NCI-H2196 treated with DMSO at 0.1 percent for 48 hours (cell line): Measurements from ENCODE around the gene PXMP2.
"Not testable (repeated sequence)": the region's sequence is repeated elsewhere in the genome, so short reads cannot be mapped to it uniquely, and the experiment has no call there.

Source experiments
- DNase-seq: peaks from one replicate; lab custom pipeline; 2025; ENCODE audit not compliant: unreplicated experiment; lab: John Stamatoyannopoulos, UW

The PXMP2 gene

DNA sequence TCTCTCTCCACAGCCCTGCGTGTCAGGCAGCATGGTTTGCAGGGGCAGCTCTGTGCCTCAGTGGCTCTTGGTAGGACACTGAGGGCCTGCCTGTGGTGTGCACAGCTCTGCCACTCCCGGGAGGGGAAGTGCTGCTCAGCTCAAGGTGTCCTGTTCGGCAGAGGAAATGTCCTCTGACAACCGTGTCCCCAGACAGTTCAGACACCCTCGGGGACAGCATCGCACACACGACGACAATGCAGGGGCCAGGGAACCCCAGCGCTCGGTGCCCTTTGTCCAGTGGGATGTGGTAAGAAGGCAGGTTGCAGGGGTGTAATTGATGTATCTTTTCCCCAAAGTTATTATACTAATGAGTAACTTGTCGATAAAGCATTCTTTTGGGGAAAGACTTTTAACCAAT lies 60.0 kb downstream of the PXMP2 start:
- DNase-seq = no peak

DNA sequence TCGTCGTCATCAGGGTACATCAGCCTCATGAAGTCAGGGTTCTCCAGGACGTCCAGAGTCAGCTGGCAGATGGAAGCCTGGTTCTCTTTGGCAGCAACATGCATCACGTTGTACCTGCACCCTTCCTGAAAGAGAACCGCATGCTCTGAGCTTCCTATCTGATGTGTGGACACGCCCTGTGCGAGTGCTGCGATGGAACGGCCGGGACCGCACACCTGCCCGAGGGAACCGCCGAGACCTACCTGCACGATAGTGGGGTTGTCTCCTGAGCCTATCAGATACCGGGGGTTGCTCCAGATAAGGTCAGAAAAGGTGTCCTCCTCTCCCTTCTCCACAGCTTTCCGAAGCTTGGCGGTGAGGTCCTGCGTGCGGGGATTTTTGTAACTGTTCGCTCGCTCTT lies 60.5 kb downstream of the PXMP2 start:
- DNase-seq = no peak

- no peak for DNase-seq
These were observed 60.9 kb downstream of the PXMP2 start for GRCh38 chr12:132748319-132748718.

DNA sequence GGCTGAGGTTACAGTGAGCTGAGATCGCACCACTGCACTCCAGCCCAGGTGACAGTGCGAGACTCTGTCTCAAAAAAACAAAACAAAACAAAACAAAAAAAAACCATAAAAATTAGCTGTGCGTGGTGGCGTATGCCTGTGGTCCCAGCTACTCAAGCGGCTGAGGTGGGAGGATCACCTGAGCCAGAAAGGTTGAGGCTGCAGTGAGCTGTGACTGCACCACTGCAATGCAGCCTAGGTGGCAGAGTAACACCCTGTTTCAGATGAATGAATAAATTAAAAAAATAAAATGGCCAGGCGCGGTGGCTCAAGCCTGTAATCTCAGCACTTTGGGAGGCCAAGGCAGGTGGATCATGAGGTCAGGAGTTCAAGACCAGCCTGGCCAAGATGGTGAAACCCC lies 66.3 kb downstream of the PXMP2 start:
- DNase-seq = not testable (repeated sequence)

GRCh38 chr12:132754160-132754932 lies 67.0 kb downstream of the PXMP2 start:
- no peak for DNase-seq
